ENCODE results near the gene KANK3.

GRCh38 chr19:8391198-8392016 is 48.3 kb upstream of the KANK3 start:
- TF ChIP-seq POLR2A (IDR thresholded peaks at IDR 0.05) (no peak), CTCF (IDR thresholded peaks at IDR 0.05) (no peak)

Data from uterus (tissue), 2 donors.